Thyroid gland (tissue), 4 donors: ENCODE data around the gene ARHGEF11.

Experiments
- POLR2A ChIP-seq, 2 donors: fragments of 450-650 bp; IDR thresholded peaks; one replicate each; pipeline ENCODE4 v1.6.1; 2017; ENCODE audit warnings: antibody characterized with exemption in 2 of 2, mild to moderate bottlenecking in 2 of 2, moderate library complexity in 1 of 2
- TF ChIP-seq, protein P1 (sequence below), 6 experiments: fragments of 200-600 bp in 3 of 6; fragments of 450-650 bp in 3 of 6; sonication (generic) in 3 of 6; IDR thresholded peaks; one replicate each; pipeline ENCODE4 v1.5.1; 2016 to 2019; ENCODE audit warnings: antibody characterized with exemption in 6 of 6, mild to moderate bottlenecking in 2 of 6, inconsistent platforms in 1 of 6, moderate library complexity in 1 of 6

DNA sequence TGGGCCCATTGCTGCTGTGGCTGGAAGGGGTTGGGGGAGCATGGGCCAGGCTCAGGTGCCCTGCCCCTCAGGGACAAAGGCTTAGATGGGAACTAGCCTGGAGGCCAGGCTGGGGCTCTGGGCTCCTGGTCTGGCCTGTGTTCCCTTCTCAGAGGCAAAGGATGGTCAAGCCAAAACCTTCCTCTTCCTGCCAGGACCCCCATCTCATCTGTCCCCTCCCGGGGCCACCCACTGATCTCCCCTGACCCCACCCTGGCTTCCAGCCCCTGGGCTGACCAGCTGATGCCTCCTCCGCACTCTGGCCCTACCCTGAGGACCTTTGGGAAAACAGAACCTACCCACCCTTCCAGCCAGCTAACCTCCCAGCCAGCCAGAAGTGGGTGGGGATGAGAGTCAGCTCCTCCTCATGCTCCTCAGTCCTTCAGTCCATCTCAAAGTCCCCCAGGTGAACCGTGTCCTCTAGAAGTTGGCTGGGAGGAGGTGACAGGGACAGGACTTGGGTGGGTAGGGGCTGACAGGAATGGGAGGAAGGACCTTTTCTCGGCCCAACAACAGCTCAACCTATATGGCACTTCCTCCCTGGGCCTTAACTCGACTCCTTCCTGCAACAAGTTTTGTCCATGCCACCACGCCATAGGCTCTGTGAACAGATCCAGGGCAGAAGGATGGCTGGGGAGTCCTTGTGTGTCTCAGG, 144.5 kb downstream of the ARHGEF11 start:
- TF ChIP-seq, protein P1, sequence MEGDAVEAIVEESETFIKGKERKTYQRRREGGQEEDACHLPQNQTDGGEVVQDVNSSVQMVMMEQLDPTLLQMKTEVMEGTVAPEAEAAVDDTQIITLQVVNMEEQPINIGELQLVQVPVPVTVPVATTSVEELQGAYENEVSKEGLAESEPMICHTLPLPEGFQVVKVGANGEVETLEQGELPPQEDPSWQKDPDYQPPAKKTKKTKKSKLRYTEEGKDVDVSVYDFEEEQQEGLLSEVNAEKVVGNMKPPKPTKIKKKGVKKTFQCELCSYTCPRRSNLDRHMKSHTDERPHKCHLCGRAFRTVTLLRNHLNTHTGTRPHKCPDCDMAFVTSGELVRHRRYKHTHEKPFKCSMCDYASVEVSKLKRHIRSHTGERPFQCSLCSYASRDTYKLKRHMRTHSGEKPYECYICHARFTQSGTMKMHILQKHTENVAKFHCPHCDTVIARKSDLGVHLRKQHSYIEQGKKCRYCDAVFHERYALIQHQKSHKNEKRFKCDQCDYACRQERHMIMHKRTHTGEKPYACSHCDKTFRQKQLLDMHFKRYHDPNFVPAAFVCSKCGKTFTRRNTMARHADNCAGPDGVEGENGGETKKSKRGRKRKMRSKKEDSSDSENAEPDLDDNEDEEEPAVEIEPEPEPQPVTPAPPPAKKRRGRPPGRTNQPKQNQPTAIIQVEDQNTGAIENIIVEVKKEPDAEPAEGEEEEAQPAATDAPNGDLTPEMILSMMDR (IDR thresholded peaks at IDR 0.05): no peak
- no peak for TF ChIP-seq POLR2A (IDR thresholded peaks at IDR 0.05)
